Stimulated activated CD8-positive, alpha-beta memory T cell treated with anti-CD3 and anti-CD28 coated beads, Interleukin-2, amount 100 ng/mL, for 48 hours (primary cell): ENCODE measurements around the gene C11orf71.

Source experiments
- DNase-seq, 2 donors: peaks; one replicate each; pipeline ENCODE4 v3.0.0-alpha.2; 2020; ENCODE audit warnings: low read depth in 2 of 2

The C11orf71 gene

GRCh38 chr11:114358716-114359115, 41.6 kb downstream of the C11orf71 start:
- no peak for DNase-seq

GRCh38 chr11:114354076-114354475, 46.2 kb downstream of the C11orf71 start:
- DNase-seq, result no peak

- no peak for DNase-seq
These were observed 46.9 kb downstream of the C11orf71 start for GRCh38 chr11:114353443-114353842.

GRCh38 chr11:114350022-114350421, 50.3 kb downstream of the C11orf71 start:
- DNase-seq, result no peak
